Calu3 (cell line): ENCODE results near the gene ACP7. TPM values are rescaled to one million over a fixed set of nuclear protein-coding genes. Genes with fewer than 3 reads are reported as not detected.

Source experiments
- BruUV-seq: library from RNA; stranded (reverse); fragments of 400-500 nt; replicated peaks from 2 replicates; lab custom pipeline; 2021; lab: Mats Ljungman, UMichigan
- CTCF ChIA-PET: fragments of 300-600 bp; sonication (Branson Sonifier 250); formaldehyde crosslinking; loops from one replicate; lab custom pipeline; 2022; ENCODE audit warnings: antibody characterized with exemption; lab: Charles Lee
- DNase-seq: peaks from one replicate; pipeline ENCODE4 v3.0.0; 2022
- H3K27ac Mint-ChIP-seq: one replicate; pipeline ENCODE4 v1.8.0; 2022; ENCODE audit warnings: mixed read lengths; ENCODE audit not compliant: unreplicated experiment
- H3K27me3 Mint-ChIP-seq: one replicate; pipeline ENCODE4 v1.8.0; 2022; ENCODE audit warnings: mixed read lengths; ENCODE audit not compliant: unreplicated experiment
- H3K36me3 Mint-ChIP-seq: one replicate; pipeline ENCODE4 v1.8.0; 2022; ENCODE audit warnings: mild to moderate bottlenecking, moderate library complexity, mixed read lengths; ENCODE audit not compliant: insufficient read depth, unreplicated experiment
- H3K4me1 Mint-ChIP-seq: one replicate; pipeline ENCODE4 v1.8.0; 2022; ENCODE audit warnings: mild to moderate bottlenecking, low read depth, mixed read lengths; ENCODE audit not compliant: unreplicated experiment
- H3K4me3 Mint-ChIP-seq: one replicate; pipeline ENCODE4 v1.8.0; 2022; ENCODE audit warnings: mild to moderate bottlenecking, low read depth, moderate library complexity, mixed read lengths; ENCODE audit not compliant: unreplicated experiment
- H3K9me3 Mint-ChIP-seq: one replicate; pipeline ENCODE4 v1.8.0; 2022; ENCODE audit warnings: low read depth, mixed read lengths; ENCODE audit not compliant: unreplicated experiment
- intact Hi-C: fragments of 100-400 bp; cut with micrococcal nuclease; formaldehyde crosslinking; loops from one replicate; pipeline ENCODE4 v1.10.0; 2022; ENCODE audit not compliant: unreplicated experiment
- total RNA-seq: library from RNA; stranded (reverse); gene quantifications from 2 replicates; pipeline ENCODE4 v1.2.3, GENCODE V29; 2022
- TF ChIP-seq, protein P1 (sequence below): fragments of 200-600 bp; IDR thresholded peaks from one replicate; pipeline ENCODE4 v1.8.0; 2022; ENCODE audit warnings: antibody characterized with exemption; ENCODE audit not compliant: unreplicated experiment

The ACP7 gene
- total RNA-seq, 1 experiment from 2014 or later, result 9.5 TPM

DNA sequence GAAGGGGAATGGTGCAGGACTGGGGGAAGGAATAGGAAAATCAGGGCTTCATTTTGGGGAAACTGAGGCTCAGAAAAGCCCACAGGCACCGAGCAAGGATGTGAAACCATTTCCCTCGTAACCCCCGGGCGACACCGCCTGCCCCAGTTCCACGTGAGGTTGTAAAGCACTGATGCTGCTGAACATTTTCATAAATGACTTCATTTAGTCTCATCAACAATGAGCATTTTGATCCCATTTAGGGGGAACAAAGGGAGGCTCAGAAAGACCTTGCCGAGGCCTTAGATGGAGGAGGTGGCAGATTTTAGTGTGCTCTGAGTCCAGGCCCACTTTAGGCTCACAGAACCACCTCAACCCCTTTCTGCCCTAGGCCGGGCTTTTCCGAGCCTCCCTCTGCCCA lies 31.3 kb upstream of the ACP7 start:
- H3K9me3 Mint-ChIP-seq, result peaks cover 2% of the 10 kb centered on the region
- no peak overlapping the region for H3K27ac Mint-ChIP-seq
- CTCF ChIA-PET, result interaction anchor here (0.5 to 1.6 kb wide), 6 partner anchors 9 to 208 kb away, joined by 3 to 7 read pairs (median 4); no protein-coding TSS in a partner anchor
- intact Hi-C loops, result loop anchor here (5.0 kb wide), 3 partner anchors 59 to 274 kb away; no protein-coding TSS in a partner anchor
- H3K36me3 Mint-ChIP-seq, result peaks cover 22% of the 10 kb centered on the region
- H3K27me3 Mint-ChIP-seq, result no peaks in the 10 kb centered on the region
- no TSS peak for BruUV-seq
- TF ChIP-seq, protein P1, sequence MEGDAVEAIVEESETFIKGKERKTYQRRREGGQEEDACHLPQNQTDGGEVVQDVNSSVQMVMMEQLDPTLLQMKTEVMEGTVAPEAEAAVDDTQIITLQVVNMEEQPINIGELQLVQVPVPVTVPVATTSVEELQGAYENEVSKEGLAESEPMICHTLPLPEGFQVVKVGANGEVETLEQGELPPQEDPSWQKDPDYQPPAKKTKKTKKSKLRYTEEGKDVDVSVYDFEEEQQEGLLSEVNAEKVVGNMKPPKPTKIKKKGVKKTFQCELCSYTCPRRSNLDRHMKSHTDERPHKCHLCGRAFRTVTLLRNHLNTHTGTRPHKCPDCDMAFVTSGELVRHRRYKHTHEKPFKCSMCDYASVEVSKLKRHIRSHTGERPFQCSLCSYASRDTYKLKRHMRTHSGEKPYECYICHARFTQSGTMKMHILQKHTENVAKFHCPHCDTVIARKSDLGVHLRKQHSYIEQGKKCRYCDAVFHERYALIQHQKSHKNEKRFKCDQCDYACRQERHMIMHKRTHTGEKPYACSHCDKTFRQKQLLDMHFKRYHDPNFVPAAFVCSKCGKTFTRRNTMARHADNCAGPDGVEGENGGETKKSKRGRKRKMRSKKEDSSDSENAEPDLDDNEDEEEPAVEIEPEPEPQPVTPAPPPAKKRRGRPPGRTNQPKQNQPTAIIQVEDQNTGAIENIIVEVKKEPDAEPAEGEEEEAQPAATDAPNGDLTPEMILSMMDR, result no peak
- no peak overlapping the region for H3K4me3 Mint-ChIP-seq
- DNase-seq, result no peak
- H3K4me1 Mint-ChIP-seq, result peaks cover 26% of the 10 kb centered on the region

GRCh38 chr19:39053276-39054090 lies 30.7 kb upstream of the ACP7 start:
- intact Hi-C loops, result loop anchor here (5.0 kb wide), 3 partner anchors 59 to 274 kb away; no protein-coding TSS in a partner anchor
- no TSS peak for BruUV-seq
- Mint-ChIP-seq H3K4me1 (peaks cover 26% of the 10 kb centered on the region), H3K4me3 (no peak overlapping the region), H3K36me3 (peaks cover 22% of the 10 kb centered on the region), H3K9me3 (peaks cover 2% of the 10 kb centered on the region), H3K27ac (peak overlapping the region; percentile 17), H3K27me3 (no peaks in the 10 kb centered on the region)
- CTCF ChIA-PET, result interaction anchor here (0.5 to 1.1 kb wide), 2 partner anchors 59 to 616 kb away, joined by 3 to 4 read pairs; no protein-coding TSS in a partner anchor
- DNase-seq, result peak; percentile 50
- TF ChIP-seq, protein P1, result no peak

- CTCF ChIA-PET, result interaction anchor here (0.5 to 1.1 kb wide), 2 partner anchors 58 to 617 kb away, joined by 3 to 4 read pairs; no protein-coding TSS in a partner anchor
- H3K4me3 Mint-ChIP-seq, result no peak overlapping the region
- no peaks in the 10 kb centered on the region for H3K27me3 Mint-ChIP-seq
- DNase-seq, result no peak
- TF ChIP-seq, protein P1, result no peak
- peak overlapping the region; percentile 17 for H3K27ac Mint-ChIP-seq
- H3K36me3 Mint-ChIP-seq, result peaks cover 22% of the 10 kb centered on the region
- peaks cover 2% of the 10 kb centered on the region for H3K9me3 Mint-ChIP-seq
- intact Hi-C loops, result loop anchor here (5.0 kb wide), 3 partner anchors 58 to 273 kb away; no protein-coding TSS in a partner anchor
- BruUV-seq, result no TSS peak
- H3K4me1 Mint-ChIP-seq, result peaks cover 26% of the 10 kb centered on the region
These were observed 30.1 kb upstream of the ACP7 start for GRCh38 chr19:39054091-39054470.

GRCh38 chr19:39057615-39058014 lies 26.6 kb upstream of the ACP7 start:
- intact Hi-C loops, result no loop called here
- H3K27ac Mint-ChIP-seq, result no peak overlapping the region
- no peaks in the 10 kb centered on the region for H3K27me3 Mint-ChIP-seq
- peaks cover 18% of the 10 kb centered on the region for H3K36me3 Mint-ChIP-seq
- H3K4me3 Mint-ChIP-seq, result no peak overlapping the region
- CTCF ChIA-PET, result interaction anchor here (0.6 to 0.7 kb wide), 2 partner anchors 16 to 89 kb away, joined by 3 to 9 read pairs; no protein-coding TSS in a partner anchor
- no TSS peak for BruUV-seq
- H3K9me3 Mint-ChIP-seq, result peaks cover 2% of the 10 kb centered on the region
- no peak for DNase-seq
- TF ChIP-seq, protein P1, result no peak
- peaks cover 26% of the 10 kb centered on the region for H3K4me1 Mint-ChIP-seq
